Measurements from ENCODE around the gene PPP1R26.
"Not testable (repeated sequence)": the region's sequence is repeated elsewhere in the genome, so short reads cannot be mapped to it uniquely, and the experiment has no call there.

PPP1R26 gene

DNA sequence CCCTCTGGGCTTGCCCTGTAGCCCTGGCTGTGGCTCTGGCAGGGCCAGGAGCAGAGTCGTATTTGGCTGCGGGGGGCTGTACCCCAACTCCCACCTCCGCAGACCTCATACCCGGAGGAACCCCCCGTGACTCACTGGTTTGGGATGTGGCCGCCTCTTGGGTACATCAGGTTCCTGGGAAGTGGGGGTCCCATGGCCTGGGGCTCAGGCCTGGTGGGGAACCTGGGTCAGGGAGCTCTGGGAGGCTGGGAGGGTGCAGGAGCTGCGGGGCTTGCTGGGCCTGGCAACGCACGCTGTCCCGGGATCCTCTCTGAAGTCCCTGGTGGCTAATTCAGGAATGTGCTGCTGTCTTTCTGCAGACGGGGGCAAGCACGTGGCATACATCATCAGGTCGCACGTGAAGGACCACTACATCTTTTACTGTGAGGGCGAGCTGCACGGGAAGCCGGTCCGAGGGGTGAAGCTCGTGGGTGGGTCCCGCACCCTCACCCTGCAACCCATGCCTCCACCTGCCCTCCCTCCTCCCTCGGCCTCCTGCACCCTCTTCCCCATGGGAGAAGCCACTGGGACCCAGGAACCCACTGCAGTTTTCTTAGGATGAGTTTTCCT, 44.0 kb downstream of the PPP1R26 start:
- no peak for DNase-seq

DNA sequence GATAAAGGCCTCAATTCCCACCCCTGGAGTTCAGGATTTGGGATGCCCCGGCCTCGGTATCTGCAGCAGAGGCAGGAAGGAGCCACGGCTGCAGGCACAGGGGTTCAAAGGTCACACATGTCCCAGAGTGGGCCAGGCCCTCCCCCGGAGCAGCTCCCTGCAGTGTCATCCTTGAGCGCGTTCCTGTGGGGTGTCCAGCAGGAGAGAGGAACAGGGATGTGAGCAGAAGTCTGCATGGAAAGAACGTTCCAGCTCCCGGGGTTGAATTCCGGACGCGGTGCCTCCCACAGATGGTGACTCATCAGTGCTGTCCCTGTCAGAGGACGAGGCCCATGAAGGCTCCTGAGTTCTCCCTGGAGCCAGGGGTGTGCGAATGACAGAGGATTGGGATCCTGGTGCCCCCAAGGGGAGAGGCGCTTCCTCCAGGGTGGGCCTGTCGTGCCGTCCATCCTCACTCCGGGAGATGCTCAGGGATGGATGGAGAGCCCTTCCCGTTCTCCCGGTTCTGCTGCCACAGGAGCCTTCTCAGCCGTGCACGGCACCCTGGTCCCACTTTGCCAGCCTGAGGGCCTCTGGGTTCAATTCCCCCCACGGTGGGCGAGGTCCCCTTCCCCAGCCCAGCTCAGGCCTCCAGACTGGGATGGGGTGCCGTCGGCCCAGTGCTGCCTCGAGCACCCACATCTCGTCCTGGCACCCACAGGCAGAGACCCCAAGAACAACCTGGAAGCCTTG, 44.7 kb downstream of the PPP1R26 start:
- no peak for DNase-seq

GRCh38 chr9:135525241-135526088, 45.9 kb downstream of the PPP1R26 start:
- DNase-seq, result no peak

DNA sequence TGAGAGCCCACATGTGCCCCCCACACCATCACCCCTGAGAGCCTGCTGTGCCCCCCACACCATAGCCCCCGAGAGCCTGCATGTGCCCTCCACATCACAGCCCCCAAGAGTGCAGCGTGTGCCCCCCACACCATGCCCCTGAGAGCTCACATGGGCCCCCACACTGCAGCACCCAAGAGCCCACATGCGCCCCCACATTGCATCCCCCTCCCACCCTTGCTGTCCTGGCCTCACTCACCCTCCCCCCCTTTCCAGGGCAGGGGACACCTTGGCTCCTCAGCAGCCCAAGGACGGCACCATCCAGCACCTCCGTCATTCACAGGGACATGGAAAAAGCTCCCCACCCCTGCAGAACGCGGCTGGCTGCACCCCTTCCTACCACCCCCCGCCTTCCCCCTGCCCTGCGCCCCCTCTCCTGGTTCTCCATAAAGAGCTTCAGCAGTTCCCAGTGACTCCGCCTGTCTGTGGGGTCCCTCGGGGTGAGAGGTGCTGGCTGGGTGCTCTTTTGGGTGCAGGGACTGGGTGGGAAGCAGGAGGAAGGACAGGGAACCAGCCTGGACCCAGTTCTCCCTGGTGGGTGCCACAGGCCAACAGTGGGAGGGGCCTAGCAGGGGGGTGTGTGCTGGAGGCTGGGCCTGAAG, 46.6 kb downstream of the PPP1R26 start:
- DNase-seq, result no peak

GRCh38 chr9:135526730-135527571, 47.4 kb downstream of the PPP1R26 start:
- DNase-seq, result no peak

DNA sequence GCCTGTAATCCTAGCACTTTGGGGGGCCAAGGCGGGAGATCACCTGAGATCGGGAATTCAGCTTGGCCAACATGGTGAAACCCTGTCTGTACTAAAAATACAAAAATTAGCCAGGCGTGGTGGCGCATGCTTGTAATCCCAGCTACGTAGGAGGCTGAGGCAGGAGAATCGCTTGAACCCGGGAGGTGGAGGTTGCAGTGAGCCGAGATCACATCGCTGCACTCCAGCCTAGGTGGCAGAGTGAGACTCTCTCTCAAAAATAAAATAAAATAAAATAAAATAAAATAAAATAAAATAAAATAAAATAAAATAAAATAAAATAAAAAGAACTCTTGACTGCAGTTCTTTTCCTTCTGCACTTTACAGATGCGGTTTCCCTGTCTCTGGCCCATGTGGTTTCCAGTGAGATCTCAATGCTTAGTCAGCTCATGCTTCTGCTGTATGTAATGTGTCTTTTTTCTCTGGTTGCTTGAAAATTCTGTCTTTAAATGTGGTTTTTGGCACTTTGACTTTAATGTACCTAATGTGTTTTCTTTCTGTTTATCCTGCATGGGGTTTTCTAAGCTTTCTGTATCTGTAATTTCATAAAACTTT, 49.4 kb downstream of the PPP1R26 start:
- not testable (repeated sequence) for DNase-seq

- DNase-seq, result no peak
Measured at GRCh38 chr9:135530146-135530545, 50.6 kb downstream of the PPP1R26 start.

- no peak for DNase-seq
Measured at GRCh38 chr9:135531096-135531495, 51.5 kb downstream of the PPP1R26 start.

DNA sequence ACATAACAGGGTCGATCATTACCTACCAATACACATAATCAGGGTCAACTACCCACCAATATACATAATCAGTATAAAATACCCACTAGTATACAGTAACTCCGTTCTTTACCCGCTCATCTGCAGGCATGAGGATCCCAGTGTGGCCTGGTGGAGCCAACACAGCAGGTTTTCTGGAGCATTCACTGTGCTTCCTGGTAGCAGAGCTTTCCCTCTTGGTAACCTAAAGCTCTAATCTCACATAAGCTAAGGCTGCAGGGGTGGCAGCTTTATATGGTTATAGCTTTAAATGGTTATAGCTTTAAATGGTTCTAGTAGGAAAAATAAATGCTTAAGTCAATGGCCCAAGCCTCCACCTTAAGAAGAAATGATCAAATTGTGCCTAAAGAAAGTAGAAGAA, 53.5 kb downstream of the PPP1R26 start:
- DNase-seq, result no peak

GRCh38 chr9:135533674-135534073, 54.1 kb downstream of the PPP1R26 start:
- DNase-seq, result no peak

- DNase-seq, result not testable (repeated sequence)
Measured at GRCh38 chr9:135534192-135534711, 54.7 kb downstream of the PPP1R26 start.

DNA sequence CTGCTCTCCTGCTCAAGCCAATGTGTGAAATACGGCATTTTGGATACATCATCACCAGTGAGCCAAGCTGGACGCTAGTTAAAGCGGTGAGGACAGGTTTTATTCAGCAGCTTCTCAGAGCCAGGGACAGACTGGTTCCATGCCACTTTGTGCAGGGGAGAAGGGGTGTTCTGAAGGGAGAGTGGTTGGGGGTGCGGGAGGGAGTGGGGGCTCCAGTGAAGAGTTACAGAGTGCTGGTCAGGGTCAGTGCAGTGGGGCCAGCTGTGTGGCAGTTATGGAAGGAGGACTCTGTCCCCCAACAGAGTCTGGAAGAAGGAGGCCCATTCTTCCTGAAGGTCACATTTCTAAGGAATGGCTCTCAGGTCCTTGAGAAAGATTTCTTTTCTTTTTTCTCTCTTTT, 55.2 kb downstream of the PPP1R26 start:
- DNase-seq, result not testable (repeated sequence)

GRCh38 chr9:135535631-135536030, 56.0 kb downstream of the PPP1R26 start:
- DNase-seq, result not testable (repeated sequence)

GRCh38 chr9:135536216-135536615, 56.6 kb downstream of the PPP1R26 start:
- no peak for DNase-seq

Measured in activated CD4-positive, alpha-beta T cell treated with anti-CD3 and anti-CD28 coated beads, Interleukin-2, amount 50 U/mL, for 4 hours (primary cell).